Activated T-cell treated with anti-CD3 and anti-CD28 coated beads for 24 hours (primary cell): ENCODE results near the gene ANKRD35.
"Not testable (repeated sequence)": the region's sequence is repeated elsewhere in the genome, so short reads cannot be mapped to it uniquely, and the experiment has no call there.

Source experiments
- DNase-seq: peaks from one replicate; pipeline ENCODE4 v3.0.0-alpha.2; 2020; ENCODE audit warnings: low read depth

The ANKRD35 gene

DNA sequence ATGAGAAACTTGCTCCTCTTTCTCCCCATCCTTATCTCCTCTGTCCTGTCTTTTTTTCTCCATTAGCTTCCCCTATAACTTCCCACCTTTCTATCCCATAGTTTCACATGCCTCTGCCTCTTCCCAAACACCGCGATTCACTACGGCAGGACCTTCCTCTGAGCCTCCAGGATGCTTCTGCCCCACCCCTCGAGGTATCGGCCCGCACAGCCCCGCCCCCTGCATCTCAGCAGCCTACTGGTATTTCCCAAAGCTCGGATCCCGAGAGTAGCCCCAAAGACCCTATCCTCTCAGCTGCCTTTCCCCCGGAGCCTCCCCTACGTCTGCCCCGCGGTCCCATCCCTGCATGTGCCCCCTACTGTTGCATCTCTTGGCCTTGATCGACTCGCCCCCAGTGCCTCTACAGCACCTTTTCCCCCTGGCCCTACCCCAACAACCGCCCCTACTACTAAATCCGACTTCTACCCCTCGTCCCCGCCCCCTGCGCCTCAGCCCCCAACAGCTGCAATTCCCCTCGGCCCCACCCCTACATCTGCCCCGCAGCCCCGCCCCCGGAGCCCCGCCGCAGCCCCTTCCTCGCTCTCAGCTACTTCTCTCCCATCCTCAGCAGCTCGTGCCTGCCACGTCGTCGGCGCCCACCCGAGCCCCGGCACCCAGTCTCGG, 27.3 kb downstream of the ANKRD35 start:
- peak; percentile 25 for DNase-seq

DNA sequence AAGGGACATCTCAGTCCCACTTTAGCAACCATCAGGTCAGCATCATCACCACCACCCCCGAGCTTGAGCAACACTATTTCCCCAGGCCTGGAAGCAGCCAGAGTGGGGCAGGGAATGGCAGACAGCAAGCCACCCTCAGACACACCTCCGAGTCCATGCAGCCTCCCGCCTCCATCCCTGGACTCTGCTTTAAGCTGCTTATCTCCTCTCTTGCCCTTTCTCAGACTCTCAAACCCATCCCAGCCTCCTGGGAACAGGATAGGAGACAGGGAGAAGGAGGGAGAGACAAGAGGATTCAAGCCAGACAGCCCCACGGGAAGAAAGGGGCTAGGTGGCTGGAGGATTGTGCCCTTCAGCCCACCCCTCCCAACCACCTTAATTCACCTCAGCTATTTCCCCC, 28.5 kb downstream of the ANKRD35 start:
- DNase-seq: no peak

DNA sequence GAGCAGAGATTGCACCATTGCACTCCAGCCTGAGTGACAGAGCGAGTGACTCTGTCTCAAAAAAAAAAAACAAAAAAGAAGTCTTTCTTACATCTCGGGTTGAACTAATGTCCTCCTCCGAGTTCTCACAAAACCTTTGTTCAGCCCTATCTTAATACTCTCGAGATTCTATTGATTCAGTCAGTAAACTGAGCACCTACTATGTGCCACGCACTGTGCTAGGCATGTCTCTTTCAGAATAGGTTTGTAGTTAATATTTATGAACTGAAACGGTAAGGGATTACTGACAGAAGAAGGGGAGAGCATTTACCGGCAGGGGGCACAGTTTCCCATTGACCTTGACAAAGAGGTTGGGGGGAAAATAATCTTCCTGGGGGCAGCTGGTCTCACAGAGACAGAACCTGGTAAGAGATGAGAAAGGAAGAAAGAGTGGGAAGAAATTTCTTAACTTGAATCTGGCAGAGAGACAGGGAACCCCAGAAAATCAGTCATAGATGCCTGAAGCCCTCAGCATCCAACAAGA, 30.2 kb downstream of the ANKRD35 start:
- DNase-seq: no peak

DNA sequence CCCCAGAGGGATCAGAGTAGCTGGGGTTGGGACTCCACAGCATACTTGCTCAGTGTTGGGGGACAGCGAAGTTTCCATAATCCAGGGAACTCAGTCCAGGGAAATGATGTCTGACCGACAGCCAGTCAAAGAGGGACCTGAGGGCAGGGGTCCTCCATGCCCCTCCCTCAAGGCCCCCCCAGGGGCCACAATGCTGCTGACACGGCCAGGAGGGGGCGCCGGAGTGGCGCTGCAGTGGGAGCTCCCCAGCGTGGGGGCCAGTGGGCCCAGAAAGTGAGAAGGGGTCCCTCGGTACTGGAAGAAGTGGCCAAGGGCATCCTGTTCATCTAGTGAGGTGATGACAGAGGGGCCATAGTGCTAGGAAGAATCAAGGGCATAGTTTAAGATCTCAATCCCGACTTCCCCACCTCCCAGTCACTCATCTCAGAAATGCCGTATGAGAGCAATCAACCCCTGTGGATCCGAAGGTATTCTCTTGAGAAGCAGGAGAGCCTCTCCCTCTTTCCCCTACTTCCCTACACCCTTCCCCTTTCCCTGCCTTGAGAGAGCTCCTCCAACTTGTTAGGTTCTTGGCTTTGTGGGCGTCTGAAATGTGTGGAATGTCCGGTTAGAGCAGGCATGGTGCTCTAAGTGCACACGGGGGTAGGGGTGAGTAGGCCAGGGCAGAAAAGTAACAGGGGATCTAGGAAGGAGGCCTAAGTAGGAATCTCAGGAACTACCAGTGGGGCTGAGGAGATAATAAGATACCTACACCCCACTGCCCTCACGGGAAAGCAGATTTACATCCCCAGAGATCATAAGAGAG, 36.1 kb downstream of the ANKRD35 start:
- no peak for DNase-seq

DNA sequence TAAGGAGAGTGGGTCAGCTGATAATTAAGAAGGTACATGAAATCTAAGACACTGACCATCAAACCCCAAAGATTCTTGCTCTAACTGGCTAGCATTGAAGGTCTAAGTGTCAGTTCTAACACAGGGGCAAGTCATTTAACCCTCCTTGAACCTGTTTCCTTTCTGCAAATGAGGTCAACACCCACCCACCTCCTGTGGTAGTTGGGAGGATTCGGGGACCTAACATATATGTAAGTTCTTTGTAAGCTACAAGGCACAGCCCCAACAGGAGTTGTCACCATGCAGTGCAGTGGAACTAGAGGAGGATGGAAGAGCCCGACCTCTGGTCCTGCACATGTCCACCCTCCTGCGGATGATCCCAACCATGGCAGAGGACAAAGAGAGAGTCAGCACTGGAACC, 37.8 kb downstream of the ANKRD35 start:
- DNase-seq: no peak

DNA sequence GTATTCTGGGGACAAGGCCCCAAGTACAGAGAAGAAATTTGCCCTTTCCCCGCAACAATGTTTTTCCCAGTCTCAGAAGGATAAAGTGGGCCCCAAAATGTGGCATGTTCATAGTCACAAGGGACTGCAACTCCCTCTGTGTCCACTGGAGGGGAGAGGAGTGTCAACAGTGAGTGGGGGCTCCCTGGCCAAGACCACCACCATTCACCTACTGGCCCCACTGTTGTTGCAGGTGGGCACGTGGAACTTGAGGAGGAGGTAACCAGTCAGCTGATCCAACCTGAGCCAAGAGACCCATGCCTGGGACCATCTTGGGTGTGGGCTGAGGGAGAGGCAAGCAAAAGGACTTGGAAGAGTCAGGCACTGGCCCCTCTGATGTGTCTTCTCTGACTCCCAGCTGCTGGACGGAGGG, 39.5 kb downstream of the ANKRD35 start:
- peak; percentile 14 for DNase-seq

DNA sequence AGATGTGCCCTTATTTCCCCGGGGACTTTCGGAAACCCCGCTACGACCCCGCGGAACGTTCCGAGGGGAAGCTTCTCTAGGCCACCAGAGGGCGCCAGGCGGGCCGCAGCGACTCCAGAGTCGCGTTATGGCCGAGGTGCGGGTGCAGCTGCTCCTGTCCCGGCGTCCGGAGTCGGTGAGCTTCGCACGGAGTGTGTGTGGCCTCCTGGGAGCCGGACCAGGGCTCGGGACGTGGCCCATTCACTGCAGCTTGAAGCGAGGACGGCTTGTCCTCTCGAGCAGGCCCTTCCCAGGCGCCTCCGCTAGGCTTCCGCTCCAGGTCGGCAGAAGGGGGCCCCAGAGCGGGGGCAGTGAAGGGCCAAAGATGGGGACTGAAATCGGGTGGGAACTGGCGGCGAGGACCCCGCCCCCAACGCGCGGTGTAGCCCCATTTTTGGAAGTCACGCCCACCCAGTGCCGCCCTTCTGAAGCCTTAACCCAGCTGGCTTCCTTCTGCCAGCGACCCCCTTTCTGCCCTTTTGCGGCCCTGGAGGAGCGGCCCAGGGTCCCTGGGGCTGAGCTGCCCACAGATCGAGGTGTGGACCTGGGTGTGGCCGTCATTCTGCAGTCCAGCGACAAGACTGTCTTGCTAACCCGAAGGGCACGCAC, 40.0 kb downstream of the ANKRD35 start, which contains the start of gene NUDT17:
Gene NUDT17 (plus strand): TSS at position 117 of the 648 bp plus-strand sequence. CDS start 11 bp downstream, at position 128.
- peak; percentile 63 for DNase-seq

DNA sequence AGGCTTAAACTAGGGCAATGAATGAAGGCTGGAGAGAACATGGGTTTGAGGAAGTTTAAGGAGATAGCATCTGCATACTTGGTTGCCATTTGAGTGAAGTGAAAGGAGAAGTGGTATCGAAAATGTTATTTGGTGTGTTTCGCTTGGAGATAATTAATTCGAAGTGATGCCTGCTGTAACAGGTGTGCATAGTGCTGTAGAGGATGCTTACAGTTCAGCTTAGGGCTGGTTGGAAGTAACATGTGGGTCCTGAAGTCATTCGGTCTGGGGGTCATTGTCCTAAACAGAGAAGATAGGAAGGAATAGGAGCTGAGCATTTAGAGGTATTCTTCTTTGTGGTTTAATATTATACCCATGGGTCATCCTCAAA, 40.5 kb downstream of the ANKRD35 start:
- DNase-seq: no peak

DNA sequence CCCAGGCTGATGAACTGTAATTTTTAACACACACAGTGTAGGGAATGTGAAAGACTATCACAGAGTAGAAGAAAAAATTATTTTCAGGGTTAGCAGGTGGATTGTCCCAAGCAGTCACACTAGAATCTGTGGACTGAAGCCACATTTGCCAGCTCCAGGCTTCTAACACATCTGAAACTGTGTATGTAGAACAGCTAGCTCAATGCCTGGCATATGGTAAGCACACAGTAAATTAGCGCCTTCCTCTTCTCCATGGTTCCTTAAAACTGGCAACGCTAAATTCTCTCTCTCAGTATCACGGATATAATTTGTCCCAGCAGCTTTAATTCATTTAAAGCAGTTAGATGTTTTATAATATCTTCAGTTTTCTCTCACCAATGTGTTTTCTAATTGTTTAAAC, 42.6 kb downstream of the ANKRD35 start:
- DNase-seq: no peak

DNA sequence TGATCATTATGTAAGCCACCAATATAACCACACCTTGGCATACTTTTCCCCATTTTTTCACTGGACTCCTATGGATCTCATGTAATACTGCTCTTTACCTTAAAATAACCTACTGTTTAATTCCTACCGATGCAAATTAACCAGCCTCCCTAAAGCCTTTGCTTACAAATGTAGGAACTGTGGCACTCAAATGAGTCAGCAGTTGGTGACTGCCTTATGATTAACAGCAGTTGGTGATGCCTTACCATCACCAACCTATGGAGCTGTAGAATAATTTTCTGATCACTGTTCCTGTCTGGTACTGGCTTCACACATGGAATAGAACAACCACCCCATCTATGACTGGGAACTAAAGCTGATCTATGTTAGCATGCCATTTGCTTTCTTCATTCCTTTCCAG, 48.0 kb downstream of the ANKRD35 start:
- no peak for DNase-seq

DNA sequence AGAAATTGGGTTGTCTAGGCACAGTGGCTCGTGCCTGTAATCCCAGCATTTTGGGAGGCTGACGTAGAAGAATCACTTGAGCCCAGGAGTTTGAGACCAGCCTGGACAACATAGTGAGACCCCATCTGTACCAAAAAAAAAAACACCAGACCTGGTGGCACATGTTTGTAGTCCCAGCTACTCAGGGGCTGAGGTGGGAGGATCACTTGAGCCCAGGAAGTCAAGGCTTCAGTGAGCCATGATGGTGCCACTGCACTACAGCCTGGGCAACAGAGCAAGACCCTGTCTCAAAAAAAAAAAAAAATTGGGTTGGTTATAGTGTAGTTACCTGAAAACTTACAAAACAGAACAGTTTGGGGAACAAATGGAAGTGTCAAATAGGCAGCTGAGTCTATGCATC, 54.9 kb downstream of the ANKRD35 start:
- not testable (repeated sequence) for DNase-seq

DNA sequence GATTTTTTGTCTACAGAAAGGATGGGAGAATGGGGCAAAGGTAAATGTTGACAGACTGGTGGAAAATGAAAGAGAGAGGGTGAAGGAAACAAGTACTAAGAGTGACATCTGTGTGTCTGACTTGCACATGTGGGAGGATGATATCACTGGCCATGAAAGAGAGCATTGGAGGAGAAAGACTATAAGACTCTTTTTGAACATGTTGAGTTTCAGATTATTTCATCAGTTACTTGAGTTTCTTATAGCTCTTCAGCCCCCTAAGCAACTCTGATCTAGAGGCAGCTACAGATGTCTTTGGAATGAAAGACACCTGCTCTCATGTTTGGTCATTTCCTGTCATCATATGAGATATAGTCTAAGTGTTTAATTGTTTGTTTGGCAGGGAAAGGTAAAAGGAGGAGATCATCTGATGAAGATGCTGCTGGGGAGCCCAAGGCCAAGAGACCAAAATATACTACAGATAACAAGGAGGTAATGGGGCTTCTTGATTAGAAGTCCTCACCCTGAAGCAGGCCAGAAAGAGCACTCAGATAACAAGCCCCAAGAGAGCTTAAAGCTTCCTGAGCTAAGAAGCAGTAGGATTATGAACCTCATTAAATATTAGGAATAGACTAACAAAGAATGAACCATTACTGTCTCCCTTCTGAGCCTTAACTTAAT, 57.2 kb downstream of the ANKRD35 start:
- no peak for DNase-seq

DNA sequence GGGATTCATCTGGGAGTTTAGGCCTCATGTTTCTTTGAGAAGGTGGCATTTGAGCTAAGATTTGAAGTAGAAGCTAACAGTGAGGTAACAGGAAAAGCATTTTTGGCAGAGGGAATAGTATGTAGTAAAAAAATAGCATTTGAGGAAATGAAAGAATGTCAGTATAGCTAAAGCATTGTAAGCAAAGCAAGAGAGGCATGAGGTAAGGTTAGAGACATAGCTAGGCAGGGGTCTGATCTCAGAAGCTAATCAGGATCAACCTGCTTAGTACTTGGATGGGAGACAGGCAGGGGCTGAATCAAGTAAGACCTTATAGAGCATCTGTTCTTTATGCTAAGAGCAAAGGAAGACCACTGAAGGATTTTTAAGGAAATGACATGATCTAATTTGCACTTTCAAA, 57.7 kb downstream of the ANKRD35 start:
- DNase-seq: no peak

DNA sequence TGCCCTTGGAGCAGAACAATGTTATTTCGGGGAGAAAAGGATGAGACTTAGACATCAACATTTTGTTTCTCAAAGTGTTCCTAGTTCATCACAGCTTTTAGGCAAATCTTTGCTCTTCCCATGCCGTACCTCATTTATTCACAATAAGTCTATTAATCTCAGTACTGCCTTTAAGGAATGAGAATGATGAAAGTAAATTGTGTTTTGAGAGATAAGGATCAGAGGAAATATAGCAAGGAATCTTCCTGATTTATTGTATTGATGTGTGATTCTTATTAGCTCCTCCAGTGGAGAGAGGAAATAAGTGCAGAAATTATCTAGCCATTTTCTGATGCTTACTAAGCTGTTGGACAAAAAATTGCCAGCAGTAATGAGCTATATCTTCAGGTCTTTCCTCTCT, 59.6 kb downstream of the ANKRD35 start:
- DNase-seq: no peak

DNA sequence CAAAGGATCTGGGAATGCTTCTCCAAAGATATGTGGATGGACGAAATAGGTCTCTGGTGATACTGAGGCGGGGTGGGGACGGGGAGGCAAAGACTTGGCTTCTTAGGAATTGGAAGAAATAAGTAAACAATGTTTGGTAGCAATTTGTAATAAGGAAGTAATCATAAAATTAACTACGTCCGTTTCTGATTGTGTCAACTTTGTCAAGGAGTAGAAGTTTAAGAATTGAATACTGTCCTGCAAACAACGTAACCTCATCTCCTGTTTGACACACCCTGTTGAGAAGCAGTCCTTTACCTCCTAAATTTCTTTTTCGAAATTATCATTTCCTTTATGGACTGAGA, 61.2 kb downstream of the ANKRD35 start:
- no peak for DNase-seq

DNA sequence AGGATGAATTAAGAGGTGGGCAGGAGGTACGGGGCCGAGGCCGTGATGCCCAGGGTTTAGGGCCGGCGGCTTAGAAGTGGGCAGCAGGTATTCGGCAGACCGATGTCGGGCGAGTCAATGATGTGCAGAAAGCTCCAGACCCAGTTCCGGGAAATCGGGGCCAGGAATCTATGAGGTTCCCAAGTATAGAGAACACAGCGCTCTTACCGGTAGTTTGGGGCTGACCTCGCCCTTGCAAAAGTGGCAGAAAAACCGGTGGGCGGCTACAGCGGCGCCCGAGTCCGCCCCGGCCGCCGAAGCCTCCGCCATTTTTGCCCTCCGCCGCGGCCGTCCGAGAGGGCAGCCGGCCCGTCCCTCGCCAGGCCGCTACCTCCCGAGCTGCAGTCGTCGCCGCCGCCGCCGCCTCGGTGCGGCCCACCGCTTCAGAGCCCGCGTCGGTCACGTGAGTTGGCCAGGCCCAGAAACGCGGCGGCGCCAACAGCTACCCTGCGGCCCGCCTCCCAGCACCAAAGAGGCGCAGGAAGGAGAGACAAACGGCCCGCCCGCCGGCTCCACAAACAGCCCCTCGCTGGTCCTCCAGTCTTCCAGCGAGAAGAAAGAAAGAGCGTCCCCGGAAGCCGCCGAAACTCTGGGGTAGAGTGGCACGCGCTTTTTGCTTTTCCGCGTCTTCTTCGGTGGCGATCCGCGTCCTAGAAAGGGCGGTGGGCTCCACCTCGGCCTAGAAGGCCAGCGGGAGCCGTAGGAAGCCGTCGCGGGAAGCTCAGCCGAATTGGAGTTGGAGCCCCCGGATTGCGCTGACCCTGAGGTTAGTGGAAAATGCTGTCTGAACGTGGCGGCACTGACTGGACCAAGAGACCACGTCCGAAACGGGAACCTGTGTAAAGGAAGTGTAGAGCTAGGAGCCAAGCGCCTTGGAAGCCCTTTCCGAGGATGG, 61.8 kb downstream of the ANKRD35 start, which contains the start of the genes POLR3C and RNF115:
Gene POLR3C (plus strand): TSS at position 636 of the 934 bp plus-strand sequence. CDS start 1,577 bp downstream, outside the sequence.
Gene RNF115 (minus strand): TSS at position 531 of the 934 bp plus-strand sequence. CDS start 222 bp downstream, at position 309.
- DNase-seq: peak; percentile 82

DNA sequence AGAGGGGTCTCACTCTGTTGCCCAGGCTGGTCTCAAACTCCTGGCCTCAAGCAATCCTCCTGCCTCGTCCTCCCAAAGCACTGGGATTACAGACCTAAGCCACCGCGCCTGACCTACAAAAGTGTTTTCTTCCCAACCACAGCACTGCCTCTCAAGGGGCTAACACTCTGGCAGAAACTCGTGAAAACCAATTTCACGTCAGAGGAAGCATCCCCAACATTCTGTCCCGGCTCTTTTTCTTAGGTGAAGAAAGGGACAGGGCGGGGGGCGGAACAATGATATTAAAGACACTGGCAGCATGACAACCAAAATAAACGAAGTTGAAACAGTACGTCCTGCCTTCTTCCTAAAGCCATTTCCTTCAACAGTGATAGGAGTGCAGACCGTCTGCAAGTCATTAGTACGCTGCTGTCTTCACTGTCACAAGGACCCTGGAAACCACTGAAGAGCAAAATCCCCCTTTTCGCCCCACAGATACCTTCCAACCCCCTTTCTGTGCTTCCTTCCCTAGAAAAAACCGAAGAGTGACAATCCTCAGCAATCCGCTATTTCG, 62.8 kb downstream of the ANKRD35 start:
- not testable (repeated sequence) for DNase-seq

DNA sequence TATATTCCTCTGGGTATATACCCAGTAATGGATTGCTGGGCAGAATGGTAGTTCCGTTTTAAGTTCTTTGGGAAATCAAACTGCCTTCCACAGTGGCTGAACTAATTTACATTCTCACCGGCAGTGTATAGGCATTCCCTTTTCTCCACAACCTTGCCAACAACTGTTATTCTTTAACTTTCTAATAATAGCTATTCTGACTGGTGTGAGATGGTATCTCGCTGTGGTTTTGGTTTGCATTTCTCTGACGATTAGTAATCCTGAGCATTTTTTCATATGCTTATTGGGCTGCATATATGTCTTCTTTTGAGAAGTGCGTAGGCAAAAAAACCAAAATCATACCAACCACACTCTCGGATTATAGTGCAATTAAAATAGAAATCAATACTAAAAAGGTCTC, 67.6 kb downstream of the ANKRD35 start:
- not testable (repeated sequence) for DNase-seq
